GM18499 (cell line): ENCODE results near the gene DAPK1.

Source experiments
- ATAC-seq: cut with Tn5 transposase; IDR thresholded peaks from one replicate; pipeline ENCODE4 v1.9.1; 2021; ENCODE audit warnings: moderate number of reproducible peaks; ENCODE audit not compliant: insufficient read depth, unreplicated experiment

The DAPK1 gene

DNA sequence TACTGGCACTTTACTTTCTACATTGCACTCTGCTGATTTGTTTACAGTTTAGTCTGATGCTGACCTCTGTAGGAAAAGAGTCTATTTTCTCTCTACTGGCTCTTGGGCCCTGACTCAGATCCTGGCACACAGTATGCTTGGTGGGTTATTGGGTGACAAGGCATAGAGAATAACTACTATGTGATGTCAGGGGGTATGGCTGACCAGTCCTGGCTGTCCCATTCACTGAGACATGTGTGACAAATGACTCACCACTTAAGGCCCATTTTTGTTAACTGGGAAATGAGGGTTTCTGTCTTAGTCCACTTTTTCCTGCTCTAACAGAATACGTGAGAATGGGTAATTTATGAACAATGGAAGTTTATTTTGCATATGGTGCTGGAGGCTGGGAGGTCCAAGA, 66.4 kb downstream of the DAPK1 start:
- no peak for ATAC-seq

DNA sequence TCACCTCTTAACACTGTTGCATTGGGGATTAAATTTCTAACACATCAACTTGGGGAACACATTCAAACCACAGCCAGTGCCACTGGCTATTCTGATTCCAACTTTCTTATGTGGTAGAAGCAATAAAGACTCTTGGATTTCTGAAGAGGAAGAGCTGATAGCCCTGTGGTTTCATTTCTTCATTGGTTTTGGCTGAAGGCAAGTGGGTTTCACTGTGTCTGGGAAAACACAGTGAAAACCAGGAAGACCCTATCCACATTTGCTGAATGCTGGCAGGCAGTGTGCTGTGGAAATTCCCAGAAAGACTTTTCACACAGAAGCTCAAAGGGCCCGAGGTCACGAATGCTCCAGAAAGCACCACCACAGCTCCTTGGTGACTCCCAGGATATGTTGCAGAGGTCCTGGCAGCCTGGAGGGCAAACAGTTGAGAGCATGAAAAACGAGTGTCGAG, 67.1 kb downstream of the DAPK1 start:
- ATAC-seq, result no peak

DNA sequence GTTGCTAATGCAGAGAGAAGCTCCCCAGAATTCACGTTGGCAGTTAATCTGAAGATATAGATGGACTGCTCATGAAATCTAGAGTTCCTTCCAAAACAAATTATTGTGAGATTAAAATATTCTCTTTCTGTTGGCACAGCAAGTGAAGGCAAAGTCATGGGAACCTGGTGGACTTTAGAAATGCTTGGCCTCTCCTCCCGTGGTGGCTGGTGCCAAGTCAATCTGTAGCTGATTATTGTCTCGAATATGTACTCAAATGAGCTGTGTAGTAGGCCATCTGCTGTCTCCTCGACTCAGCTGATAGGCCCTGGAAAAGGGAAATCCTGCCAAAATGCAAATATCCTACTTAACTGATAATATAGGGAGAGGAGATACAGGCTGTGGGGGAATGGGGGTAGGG, 69.3 kb downstream of the DAPK1 start:
- ATAC-seq, result no peak

DNA sequence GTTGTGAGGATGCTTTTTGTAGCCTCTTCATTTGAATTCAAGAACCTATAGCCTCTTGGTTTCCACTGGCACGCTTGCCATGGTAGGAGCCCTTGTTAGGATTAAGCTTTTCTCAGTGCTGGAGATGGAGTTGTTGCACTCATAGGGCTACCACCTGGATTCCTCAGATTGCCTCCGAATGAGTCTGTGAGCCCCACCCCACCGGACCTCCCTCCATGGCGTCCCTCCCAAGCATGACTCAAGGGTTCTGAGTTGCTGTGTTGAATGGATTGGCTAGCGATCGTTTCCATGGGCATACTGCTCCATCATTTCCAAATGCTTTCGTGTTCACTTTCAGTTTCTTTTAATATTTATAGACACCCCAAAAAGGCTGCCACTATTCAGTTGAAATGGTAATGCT, 69.9 kb downstream of the DAPK1 start:
- ATAC-seq, result no peak

DNA sequence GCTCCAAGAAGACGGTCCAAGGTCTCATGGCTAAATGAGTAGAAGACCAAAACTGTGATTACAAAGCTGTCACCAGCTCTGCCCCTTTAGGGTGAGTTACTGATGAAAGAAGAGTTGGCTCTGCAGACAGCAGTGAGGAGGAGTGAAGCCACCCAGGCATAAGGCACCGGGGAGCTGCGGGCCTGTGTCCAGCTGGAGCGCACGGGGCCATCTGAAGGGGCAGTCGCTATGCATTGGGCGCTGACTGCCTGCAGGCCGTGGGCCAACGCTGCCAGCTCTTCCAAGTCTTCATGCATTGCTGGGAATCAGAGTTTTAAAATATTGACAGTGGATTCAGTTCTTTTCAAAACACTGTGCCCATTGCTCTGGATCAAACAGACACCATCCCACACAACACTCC, 70.3 kb downstream of the DAPK1 start:
- ATAC-seq, result no peak

DNA sequence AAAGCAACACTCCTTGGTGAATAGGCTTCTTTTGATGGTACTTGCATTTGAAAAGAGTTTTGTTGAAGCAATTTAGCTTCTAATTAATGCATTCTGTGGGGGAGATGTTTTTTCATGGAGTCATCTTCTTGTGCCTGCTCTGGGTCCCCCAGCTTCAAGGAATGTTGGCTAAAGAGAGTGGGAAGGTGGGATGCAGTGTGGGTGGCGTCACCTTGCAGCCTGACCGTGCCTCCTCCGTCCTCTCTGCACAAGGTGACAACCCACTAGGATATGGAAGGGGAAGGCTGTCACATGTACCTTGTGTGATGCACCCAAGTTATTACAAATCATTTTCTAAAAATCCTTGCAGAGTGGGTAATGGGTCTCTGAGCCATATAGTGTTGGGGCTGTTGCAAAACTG, 70.7 kb downstream of the DAPK1 start:
- no peak for ATAC-seq

DNA sequence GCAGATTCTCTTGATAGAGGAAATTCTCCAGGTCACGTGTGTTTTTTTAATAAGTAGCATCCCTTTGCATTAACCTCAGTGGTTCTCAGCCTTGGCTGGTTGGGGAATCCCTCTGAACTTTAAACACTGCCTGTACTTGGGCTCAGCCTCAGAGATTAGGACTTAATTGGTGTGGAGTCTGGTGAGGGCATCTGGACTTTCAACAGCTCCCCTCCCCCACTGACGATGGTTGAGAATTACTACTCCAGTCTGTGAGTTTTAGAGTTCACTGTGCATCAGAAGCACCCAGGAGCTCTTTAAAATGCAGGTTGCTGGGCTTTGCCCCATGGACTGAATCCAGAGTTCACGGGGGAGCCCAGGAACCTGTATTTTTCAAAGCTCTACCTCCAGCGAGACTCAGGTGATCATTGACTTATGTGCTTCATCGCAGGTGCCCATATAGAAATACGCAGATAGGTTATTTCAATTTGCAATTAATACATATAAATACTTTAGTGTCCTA, 71.4 kb downstream of the DAPK1 start:
- ATAC-seq, result no peak

DNA sequence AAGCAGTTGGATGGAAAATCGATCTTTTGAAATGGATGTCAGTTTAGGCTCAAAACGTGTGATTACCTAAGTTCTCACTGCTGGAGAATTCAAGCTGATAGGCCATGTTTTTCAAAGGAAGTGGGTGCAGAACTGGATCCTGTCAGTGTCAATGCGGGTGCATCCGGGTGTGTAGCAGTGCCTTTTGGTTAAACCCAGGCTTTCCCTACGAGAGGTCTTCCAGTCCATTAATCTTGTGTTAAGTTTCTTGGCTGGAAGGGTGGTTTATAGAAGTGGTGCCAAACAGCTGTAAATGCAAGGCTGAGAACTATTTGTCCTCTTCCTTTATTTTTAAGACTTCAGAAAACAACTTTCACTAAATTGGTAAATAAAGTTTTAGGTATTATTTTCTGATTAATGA, 71.9 kb downstream of the DAPK1 start:
- ATAC-seq, result no peak

DNA sequence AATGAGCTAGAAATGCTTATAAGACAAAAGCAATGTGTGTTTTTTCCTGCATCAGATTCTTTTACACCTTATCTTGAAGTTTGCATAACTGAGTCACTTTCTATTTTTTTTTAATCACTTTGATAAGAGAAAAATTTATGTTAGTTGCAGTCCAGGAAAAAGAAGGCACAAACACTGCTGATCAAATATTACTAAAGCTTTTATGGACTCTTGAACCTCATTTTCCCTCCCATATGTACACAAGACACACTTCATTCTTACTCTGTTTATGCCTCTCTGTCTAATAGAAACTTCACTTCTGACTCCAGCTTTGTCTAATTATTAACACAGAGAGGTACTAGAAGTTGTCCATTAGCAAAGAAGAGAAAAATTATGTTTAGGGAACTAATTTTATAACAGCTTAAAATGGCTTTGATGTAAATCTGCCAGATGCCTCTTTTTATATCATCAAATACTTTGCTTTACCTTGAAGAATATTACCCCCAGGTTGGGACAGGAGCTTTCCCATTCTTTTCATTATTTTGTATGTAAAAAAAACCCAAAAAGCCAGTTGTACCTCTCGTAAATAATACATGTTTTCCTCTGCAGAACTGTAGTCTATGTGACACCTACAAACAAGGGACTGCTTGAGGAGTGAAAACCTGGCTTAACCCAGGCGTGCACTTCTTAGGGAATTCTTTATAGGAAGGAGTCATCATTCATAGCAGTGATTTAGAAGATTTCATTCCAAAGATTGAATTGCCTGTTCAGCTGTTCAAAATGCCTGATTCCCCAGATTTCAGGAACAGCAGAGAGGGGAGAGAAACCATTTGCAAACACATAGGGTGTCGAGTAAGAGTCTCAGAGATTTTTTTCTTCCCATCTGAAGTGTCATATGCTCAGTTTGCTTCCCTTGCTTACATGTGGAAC, 72.6 kb downstream of the DAPK1 start:
- peak; percentile 55 for ATAC-seq

DNA sequence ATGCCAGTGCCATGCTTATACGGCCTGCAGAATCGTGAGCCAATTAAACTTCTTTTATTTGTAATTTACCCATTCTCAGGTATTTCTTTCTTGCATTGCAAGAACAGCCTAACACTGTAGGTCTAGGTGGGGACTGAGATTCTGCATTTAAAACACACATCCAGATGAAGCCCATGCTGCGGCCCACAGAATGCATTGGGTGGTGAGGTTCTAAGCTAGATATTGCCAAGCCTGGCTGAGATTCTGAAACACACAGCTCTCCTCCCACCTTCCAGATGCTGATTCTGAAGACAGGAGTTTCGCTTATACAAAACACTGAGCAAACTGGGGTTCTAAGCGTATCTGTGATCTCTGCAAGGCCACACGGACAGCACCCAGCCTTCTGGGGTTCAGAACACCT, 75.1 kb downstream of the DAPK1 start:
- ATAC-seq, result no peak

DNA sequence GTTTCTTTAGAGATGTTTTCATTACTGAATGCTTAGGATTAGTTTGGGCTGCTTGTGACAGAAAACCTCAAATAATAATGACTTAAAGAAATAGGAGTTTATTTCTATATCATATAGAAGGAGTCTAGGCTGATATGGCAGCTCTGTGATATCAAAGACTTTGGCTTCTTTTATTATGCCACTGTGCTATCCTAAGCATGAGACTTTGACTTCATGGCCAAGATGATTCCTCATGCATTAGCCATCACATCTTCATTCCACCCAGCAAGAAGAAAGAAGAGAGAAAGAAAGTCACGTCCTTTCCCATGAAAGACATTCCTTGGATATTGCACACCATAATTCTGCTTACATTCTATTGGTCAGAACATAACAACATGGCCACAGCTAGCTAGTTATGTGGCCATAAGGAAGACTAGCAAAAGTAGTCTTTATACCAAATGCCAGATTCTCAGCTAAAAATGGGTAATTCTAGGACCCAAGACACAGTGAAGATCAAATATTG, 76.2 kb downstream of the DAPK1 start:
- ATAC-seq, result no peak

DNA sequence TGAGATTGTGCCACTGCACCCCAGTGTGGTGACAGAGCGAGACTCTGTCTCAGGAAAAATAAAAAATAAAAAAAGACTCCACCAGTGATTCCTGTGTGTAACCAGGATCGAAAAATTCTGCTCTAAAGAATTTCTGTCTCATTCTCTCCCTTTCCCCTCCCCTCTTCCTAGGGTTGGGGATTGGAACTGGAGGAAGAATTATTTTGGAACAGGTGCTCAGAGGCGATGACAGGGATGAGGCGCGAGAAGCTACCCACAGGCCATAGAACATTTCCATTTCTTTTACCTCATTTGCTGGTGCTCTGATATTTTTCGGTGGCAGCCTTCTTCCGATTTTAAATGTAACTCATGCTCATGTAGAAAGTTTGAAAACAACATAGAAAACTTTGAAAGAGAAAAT, 80.1 kb downstream of the DAPK1 start:
- ATAC-seq, result no peak

DNA sequence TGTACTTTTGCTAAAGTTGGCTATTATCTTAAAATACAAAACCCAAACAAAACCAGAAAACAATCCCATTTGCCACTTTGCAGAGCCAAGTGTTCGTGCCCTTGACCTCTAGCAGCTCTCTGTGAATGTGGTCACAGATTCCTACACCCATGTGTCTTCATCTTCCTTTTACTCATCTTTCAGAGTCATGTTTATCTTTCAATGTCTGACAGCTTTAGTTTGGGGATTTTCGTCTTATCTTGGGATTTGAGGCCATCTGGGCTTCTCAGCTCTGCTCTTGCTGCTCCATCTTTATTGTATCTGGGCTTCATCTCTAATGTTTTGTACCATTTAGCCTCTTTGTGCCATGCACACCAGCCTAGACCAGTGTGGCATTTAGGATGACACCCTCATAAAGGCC, 81.0 kb downstream of the DAPK1 start:
- no peak for ATAC-seq

DNA sequence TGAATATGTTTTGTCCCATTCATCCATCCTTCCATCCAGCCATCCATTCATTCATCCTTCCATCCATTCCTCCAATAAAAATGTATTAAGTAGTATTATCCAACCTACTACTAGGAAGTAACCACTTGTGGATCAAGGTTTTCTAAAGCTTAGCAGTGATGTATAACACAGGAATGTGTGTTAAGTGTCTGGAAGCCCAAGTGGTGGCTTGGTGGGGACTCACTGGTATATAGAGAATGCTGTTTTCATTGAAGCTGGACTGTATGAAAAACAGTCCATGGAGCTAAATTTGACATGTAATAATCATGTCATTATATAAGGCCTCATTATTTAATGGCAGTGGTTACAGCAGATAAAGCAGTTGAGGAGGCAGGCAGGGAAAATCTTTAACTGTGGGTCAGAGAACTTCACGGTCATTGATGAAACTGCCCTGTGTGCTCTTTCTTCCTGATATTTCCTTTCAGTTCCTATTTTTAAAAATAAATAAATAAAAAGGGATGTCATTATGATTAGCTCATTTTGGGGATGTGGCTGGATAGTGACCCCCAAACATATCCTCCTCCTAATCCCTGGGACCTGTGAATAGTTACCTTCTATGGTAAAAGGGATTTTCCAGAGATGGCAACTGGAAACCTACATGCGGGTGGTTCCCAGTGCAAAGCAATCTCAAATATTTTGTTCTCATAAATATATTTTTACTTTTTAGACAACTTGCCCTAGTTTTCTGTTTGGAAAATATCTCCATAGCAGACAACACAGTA, 82.3 kb downstream of the DAPK1 start:
- no peak for ATAC-seq

DNA sequence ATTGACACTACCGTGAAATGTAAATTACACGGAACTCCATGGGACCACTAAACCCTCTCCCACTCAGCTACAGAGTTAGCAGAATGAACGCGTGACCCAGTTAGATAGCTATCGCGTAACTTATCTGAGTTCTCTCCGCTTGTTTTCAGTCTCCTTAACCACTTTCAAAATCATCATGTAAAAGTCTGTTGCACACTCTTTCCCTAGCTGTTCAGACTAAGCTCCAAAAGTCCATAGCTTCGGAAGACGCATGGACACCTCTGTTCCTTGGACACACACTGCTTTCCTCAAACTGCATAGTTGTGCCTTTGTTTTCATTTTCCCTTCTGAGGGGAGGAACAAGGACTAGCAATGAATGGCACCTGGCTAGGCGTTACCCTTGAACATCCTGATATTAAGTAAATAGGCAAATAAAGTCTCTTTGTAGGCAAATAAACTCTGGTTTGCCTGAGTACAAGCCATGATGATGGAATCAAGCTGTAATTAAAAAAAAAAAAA, 83.3 kb downstream of the DAPK1 start:
- no peak for ATAC-seq

DNA sequence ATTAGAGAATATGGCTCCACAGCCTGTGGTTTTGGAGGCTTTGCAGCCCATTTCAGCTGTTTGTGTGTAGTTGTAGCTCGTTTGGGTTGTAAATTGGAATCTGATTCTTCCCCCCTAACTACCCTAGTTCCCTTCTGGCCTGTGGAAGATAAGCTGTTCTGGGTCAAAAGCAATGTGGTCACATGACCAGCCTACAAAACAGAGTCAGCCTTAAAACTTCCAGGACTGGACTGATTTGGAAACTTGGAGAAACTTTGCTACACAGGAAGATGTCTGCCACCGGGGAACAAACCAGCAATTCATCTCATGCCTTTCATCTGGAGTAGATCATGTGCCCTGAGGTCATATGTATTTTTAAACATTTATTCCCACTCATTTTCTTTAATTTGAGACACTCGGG, 83.8 kb downstream of the DAPK1 start:
- ATAC-seq, result no peak

DNA sequence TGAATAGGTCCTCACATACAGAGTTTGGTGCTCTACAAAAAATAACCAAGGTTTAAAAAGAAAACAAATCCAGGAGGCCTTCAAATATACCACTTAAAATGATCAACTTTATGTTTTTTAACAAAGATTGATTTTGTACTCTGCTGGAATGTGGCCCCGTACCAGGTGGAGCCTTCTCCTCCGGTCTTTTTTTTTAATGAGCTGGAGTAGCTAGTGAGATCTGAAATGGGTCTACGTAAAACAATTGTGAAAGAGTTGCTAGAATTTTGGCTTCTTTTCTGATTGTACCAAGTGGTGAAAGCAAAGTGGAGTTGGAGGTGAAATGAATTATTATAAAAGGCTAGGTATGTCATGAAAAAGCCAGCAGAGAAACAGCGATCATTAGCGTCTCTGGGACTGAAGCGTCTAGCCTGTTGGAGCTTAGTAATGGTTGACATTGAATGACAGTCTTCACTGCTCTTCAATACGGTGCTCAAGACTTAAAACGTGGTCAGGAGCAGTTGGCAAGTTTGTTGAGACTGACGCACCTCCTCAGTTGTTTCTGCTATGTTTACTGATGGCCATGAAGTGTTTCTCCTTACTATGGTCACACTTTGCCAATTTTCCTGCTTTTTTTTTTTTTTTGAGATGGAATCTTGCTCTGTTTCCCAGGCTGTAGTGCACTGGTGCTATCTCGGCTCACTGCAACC, 84.4 kb downstream of the DAPK1 start:
- ATAC-seq, result no peak

DNA sequence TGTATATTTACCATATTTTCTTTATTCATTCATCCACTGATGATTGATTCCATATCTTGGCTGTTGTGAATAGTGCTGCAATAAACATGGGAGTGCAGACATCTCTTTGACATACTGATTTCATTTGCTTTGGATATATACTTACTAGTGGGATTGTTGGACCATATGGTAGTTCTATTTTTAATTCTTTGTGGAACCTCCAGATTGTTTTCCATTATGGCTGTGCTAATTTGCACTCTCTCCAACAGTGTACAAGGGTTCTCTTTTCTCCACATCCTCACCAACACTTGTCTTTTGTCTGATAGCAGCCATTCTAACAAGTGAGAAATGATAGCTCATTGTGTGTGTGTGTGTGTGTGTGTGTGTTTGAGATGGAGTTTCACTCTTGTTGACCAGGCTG, 86.7 kb downstream of the DAPK1 start:
- ATAC-seq, result no peak

DNA sequence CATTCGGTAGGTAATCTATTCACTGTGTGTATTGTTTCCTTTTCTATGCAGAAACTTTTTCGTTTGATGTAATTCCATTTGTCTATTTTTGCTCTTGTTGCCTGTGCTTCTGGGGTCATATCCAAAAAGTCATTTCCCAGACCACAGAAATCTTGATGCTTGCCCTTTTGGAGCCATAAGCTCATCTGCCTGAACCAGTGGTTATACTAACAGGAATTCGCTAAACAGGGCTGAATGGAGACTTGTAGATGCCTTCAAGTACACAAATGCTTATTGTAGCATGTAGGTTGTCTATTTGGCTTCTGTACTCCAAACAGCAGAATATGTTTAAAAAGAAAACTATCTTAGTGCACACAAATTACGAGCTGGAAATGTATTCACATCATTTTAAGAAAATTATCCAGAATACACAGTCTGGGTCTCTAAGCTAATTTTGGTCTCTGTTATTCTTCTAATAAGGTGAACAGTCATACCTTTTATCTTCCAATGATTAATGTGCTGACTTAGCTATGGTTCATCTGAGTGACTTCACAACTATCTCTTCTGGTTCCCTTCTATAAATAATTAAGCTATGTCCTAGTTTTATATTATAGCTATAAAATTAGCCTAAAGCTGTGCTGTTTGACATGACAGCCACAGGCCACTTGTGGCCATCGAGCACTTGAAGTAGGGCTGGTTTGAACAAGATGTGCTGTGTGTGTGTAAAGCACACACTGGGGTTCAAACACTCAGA, 87.6 kb downstream of the DAPK1 start:
- ATAC-seq, result no peak
